Stimulated activated CD4-positive, alpha-beta T cell treated with anti-CD3 and anti-CD28 coated beads, Interleukin-1b, Interleukin-23, amount 100 ng/mL, for 1 hour (primary cell): ENCODE measurements around the gene TMEM88.

ENCODE experiments used
- DNase-seq, 2 donors: peaks; one replicate each; pipeline ENCODE4 v3.0.0-alpha.2; 2020; ENCODE audit warnings: low read depth in 2 of 2

TMEM88 gene

GRCh38 chr17:7843536-7844291 is 11.2 kb upstream of the TMEM88 start:
- DNase-seq, result peak; percentile 84 to 89

GRCh38 chr17:7844292-7845154 is 10.3 kb upstream of the TMEM88 start:
- no peak for DNase-seq

- no peak for DNase-seq
Observed at GRCh38 chr17:7845359-7846062, 9.4 kb upstream of the TMEM88 start.

GRCh38 chr17:7846063-7846735 is 8.7 kb upstream of the TMEM88 start:
- no peak for DNase-seq

GRCh38 chr17:7846765-7847661 is 7.9 kb upstream of the TMEM88 start:
- DNase-seq, result no peak

GRCh38 chr17:7848131-7848579 is 6.7 kb upstream of the TMEM88 start:
- DNase-seq, result no peak

GRCh38 chr17:7848739-7849129 is 6.1 kb upstream of the TMEM88 start:
- no peak for DNase-seq

GRCh38 chr17:7849130-7849750 is 5.6 kb upstream of the TMEM88 start:
- DNase-seq, result no peak

- no peak for DNase-seq
Observed at GRCh38 chr17:7849751-7850504, 4.9 kb upstream of the TMEM88 start.

- DNase-seq, result no peak
Observed at GRCh38 chr17:7850701-7851437, 4.0 kb upstream of the TMEM88 start.

GRCh38 chr17:7851438-7852261 is 3.2 kb upstream of the TMEM88 start:
- DNase-seq, result peak; percentile 83 to 89

GRCh38 chr17:7852262-7852670 is 2.6 kb upstream of the TMEM88 start:
- no peak for DNase-seq

- no peak for DNase-seq
Observed at GRCh38 chr17:7852919-7853690, 1.8 kb upstream of the TMEM88 start.

GRCh38 chr17:7853691-7854038 is 1.2 kb upstream of the TMEM88 start:
- no peak for DNase-seq

GRCh38 chr17:7854078-7854777 is 638 bp upstream of the TMEM88 start:
- no peak for DNase-seq

GRCh38 chr17:7855660-7856010 is 769 bp downstream of the TMEM88 start:
- no peak for DNase-seq
